ENCODE measurements around the gene HEXIM1. TPM values are rescaled to one million over a fixed set of nuclear protein-coding genes. Genes with fewer than 3 reads are reported as not detected.

The HEXIM1 gene
- total RNA-seq, 4 donors from 2014 or later: 38.0 to 54.9 (median 42.6) TPM

DNA sequence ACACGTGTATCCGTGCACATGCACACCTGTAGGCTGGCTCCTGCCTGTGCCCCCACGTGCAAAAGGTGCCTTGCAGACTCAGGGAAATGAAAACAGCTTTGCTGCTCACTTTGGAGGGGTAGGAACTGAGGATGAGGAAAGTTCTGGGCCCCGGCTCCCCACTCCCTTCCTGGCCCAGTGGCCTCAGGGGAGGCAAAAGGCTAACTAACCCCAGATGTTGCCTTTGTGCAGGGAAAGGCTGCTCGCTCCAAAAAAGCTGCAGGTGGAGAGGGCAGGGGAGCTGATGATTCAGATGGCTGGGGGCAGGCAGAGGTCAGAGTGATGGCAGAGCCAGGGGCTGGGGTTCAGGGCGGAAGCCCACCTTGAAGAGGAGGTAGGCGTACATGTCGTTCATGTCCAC lies 28.3 kb upstream of the HEXIM1 start:
- Histone ChIP-seq H3K4me1 (peaks cover 28 to 32% (median 30%) of the 10 kb centered on the region in 4 donors), H3K9me3 (no peaks in the 10 kb centered on the region), H3K36me3 (peaks cover 0 to 8% (median 0%) of the 10 kb centered on the region in 4 donors), H3K4me3 (no peak overlapping the region), H3K27me3 (no peaks in the 10 kb centered on the region), H3K27ac (no peak overlapping the region)
- TF ChIP-seq EP300 (IDR thresholded peaks at IDR 0.05; ENCODE audit: low read depth) (no peak), POLR2AphosphoS5 (IDR thresholded peaks at IDR 0.05) (no peak), POLR2A (IDR thresholded peaks at IDR 0.05) (no peak)
- DNase-seq: no peak
- intact Hi-C loops (cut with DNase I; ENCODE audit: low total_unique reads) (no loop called here), in situ Hi-C loops (cut with MboI; ENCODE audit: low pct_ligation_motif_present in 1 of 4, low pct_unique_long_range_greater_than_20kb in 1 of 4, low sequenced_read_pairs in 3 of 4) (no loop called here)
- WGBS, 2 donors (ENCODE audit: low coverage in 1 of 2): 60 to 89% methylated on average over 1 to 8 of the region's 8 CpGs

DNA sequence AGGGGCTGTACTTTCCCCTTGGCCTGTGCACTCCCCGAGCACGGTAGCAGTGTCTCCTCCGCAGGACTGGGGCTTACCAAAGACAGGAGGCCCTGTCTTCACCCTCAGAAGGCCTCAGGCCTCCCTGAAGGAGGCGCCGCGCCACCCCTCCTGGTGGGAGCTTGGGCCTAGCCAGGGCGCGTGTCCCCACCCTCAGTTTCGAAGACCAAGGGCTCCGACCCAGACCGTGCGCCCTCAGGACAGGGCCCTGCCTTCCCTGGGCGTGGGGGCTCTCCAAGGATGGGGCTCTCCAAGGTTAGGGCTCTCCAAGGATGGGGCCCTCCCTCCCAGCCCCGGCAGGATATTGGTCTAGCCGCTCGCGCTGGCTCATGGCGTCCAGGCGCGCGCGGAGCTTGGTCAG lies 27.7 kb upstream of the HEXIM1 start:
- intact Hi-C loops (cut with DNase I; ENCODE audit: low total_unique reads): no loop called here
- WGBS, 2 donors (ENCODE audit: low coverage in 1 of 2): 92% methylated on average over 21 of the region's 22 CpGs; no CpG with 5 or more reads in 1 of the 2 donors
- H3K27me3 ChIP-seq: no peaks in the 10 kb centered on the region
- in situ Hi-C loops (cut with MboI; ENCODE audit: low pct_ligation_motif_present in 1 of 4, low pct_unique_long_range_greater_than_20kb in 1 of 4, low sequenced_read_pairs in 3 of 4): no loop called here
- no peaks in the 10 kb centered on the region for H3K9me3 ChIP-seq
- H3K36me3 ChIP-seq: peaks cover 0 to 8% (median 0%) of the 10 kb centered on the region in 4 donors
- H3K4me1 ChIP-seq: peaks cover 28 to 37% (median 30%) of the 10 kb centered on the region in 4 donors
- H3K27ac ChIP-seq: no peak overlapping the region
- TF ChIP-seq POLR2A (IDR thresholded peaks at IDR 0.05): no peak
- no peak for TF ChIP-seq CTCF (IDR thresholded peaks at IDR 0.05)
- no peak for TF ChIP-seq EP300 (IDR thresholded peaks at IDR 0.05; ENCODE audit: low read depth)
- no peak for TF ChIP-seq POLR2AphosphoS5 (IDR thresholded peaks at IDR 0.05)
- H3K4me3 ChIP-seq: no peak overlapping the region
- no peak for DNase-seq

GRCh38 chr17:45121055-45121454 lies 27.2 kb upstream of the HEXIM1 start:
- no peaks in the 10 kb centered on the region for H3K9me3 ChIP-seq
- in situ Hi-C loops (cut with MboI; ENCODE audit: low pct_ligation_motif_present in 1 of 4, low pct_unique_long_range_greater_than_20kb in 1 of 4, low sequenced_read_pairs in 3 of 4): no loop called here

DNA sequence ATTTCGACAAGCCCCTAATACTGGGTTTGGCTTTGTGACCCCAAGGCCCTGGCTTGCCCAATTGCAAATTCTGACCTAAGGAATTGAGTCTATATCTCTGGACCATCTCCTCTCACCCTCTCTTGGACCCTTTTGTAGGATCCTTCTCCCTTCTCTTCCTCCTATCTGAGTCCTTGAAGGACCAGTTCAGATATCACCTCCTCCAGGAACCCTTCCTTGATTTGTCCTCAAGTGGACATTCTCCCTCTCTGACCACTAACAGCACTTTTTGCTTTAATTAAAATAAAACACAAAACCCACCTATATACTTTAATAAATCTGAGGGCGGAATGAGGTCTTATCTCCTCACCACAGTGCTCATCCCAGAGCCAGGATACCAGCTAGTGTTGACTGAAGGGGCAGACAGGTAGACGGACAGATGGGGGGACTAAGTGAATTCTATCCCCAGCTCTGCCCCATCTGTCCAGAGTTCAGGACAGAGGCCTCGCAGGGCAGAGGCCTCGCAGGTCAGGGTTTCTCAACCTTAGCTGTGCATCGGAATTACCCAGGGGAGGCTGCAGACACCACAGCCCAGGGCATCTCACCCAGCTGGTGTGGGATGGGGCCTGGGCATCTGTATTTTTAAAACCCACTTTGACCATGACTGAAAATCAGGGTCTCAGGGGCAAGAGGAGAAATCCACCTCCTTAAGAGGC lies 25.1 kb upstream of the HEXIM1 start:
- in situ Hi-C loops (cut with MboI; ENCODE audit: low pct_ligation_motif_present in 1 of 4, low pct_unique_long_range_greater_than_20kb in 1 of 4, low sequenced_read_pairs in 3 of 4): no loop called here
- no peaks in the 10 kb centered on the region for H3K9me3 ChIP-seq
- peak overlapping the region; percentile 74 to 77 (median 76) for H3K27ac ChIP-seq
- H3K36me3 ChIP-seq: peaks cover 0 to 8% (median 0%) of the 10 kb centered on the region in 4 donors
- TF ChIP-seq CTCF (IDR thresholded peaks at IDR 0.05) (no peak), EP300 (IDR thresholded peaks at IDR 0.05; ENCODE audit: low read depth) (no peak), POLR2A (IDR thresholded peaks at IDR 0.05) (no peak), POLR2AphosphoS5 (IDR thresholded peaks at IDR 0.05) (no peak)
- H3K27me3 ChIP-seq: no peaks in the 10 kb centered on the region
- WGBS, 2 donors (ENCODE audit: low coverage in 1 of 2): 89 to 90% methylated on average over 2 to 6 of the region's 6 CpGs
- intact Hi-C loops (cut with DNase I; ENCODE audit: low total_unique reads): no loop called here
- no peak overlapping the region for H3K4me3 ChIP-seq
- no peak for DNase-seq
- H3K4me1 ChIP-seq: peaks cover 38 to 57% (median 47%) of the 10 kb centered on the region in 4 donors

More at GRCh38 chr17:45121055-45121454, 27.2 kb upstream of the HEXIM1 start:
- TF ChIP-seq CTCF (IDR thresholded peaks at IDR 0.05): no peak
- no peak for TF ChIP-seq POLR2A (IDR thresholded peaks at IDR 0.05)
- TF ChIP-seq EP300 (IDR thresholded peaks at IDR 0.05; ENCODE audit: low read depth): no peak
- no peak for TF ChIP-seq POLR2AphosphoS5 (IDR thresholded peaks at IDR 0.05)
- Histone ChIP-seq H3K27ac (no peak overlapping the region), H3K36me3 (peaks cover 0 to 8% (median 0%) of the 10 kb centered on the region in 4 donors), H3K4me3 (no peak overlapping the region), H3K27me3 (no peaks in the 10 kb centered on the region), H3K4me1 (peaks cover 28 to 39% (median 30%) of the 10 kb centered on the region in 4 donors)
- intact Hi-C loops (cut with DNase I; ENCODE audit: low total_unique reads): no loop called here
- no peak for DNase-seq
- 86% methylated on average over 24 of the region's 45 CpGs; no CpG with 5 or more reads in 1 of the 2 donors for WGBS, 2 donors (ENCODE audit: low coverage in 1 of 2)

Measured in transverse colon (tissue), 4 donors.